Osteocyte (in vitro differentiated cells): ENCODE data around the gene RASA1. TPM values are rescaled to one million over a fixed set of nuclear protein-coding genes. Genes with fewer than 3 reads are reported as not detected.

Source experiments
- DNase-seq: peaks from one replicate; pipeline ENCODE4 v3.0.0; 2021; ENCODE audit warnings: mixed read lengths; ENCODE audit not compliant: unreplicated experiment; ENCODE audit errors: extremely low spot score
- H3K27ac Mint-ChIP-seq: one replicate; pipeline ENCODE4 v1.8.0; 2021; ENCODE audit warnings: mild to moderate bottlenecking, mixed read lengths; ENCODE audit not compliant: unreplicated experiment
- H3K27me3 Mint-ChIP-seq: one replicate; pipeline ENCODE4 v1.8.0; 2021; ENCODE audit warnings: mixed read lengths; ENCODE audit not compliant: unreplicated experiment
- H3K36me3 Mint-ChIP-seq: one replicate; pipeline ENCODE4 v1.8.0; 2021; ENCODE audit warnings: mixed read lengths; ENCODE audit not compliant: unreplicated experiment
- H3K4me1 Mint-ChIP-seq: one replicate; pipeline ENCODE4 v1.8.0; 2021; ENCODE audit warnings: mixed read lengths; ENCODE audit not compliant: unreplicated experiment
- H3K4me3 Mint-ChIP-seq: one replicate; pipeline ENCODE4 v1.8.0; 2021; ENCODE audit warnings: mild to moderate bottlenecking, moderate library complexity, mixed read lengths; ENCODE audit not compliant: unreplicated experiment
- H3K9me3 Mint-ChIP-seq: one replicate; pipeline ENCODE4 v1.8.0; 2021; ENCODE audit warnings: mixed read lengths; ENCODE audit not compliant: unreplicated experiment
- total RNA-seq: library from RNA; stranded (reverse); gene quantifications from 2 replicates; pipeline ENCODE4 v1.2.1, GENCODE V29; 2021
- TF ChIP-seq, protein P1 (sequence below): fragments of 200-600 bp; sonication (generic); IDR thresholded peaks from 2 replicates; pipeline ENCODE4 v1.5.0; 2021; ENCODE audit warnings: antibody characterized with exemption, mild to moderate bottlenecking, moderate library complexity

Gene RASA1
- total RNA-seq, 1 donor from 2014 or later, result 32.1 TPM

GRCh38 chr5:87252283-87252605, 15.4 kb upstream of the RASA1 start:
- Mint-ChIP-seq H3K27me3 (peaks cover 33% of the 10 kb centered on the region), H3K9me3 (no peaks in the 10 kb centered on the region), H3K4me3 (no peak overlapping the region), H3K4me1 (no peaks in the 10 kb centered on the region), H3K27ac (no peak overlapping the region), H3K36me3 (no peaks in the 10 kb centered on the region)
- no peak for DNase-seq
- TF ChIP-seq, protein P1, sequence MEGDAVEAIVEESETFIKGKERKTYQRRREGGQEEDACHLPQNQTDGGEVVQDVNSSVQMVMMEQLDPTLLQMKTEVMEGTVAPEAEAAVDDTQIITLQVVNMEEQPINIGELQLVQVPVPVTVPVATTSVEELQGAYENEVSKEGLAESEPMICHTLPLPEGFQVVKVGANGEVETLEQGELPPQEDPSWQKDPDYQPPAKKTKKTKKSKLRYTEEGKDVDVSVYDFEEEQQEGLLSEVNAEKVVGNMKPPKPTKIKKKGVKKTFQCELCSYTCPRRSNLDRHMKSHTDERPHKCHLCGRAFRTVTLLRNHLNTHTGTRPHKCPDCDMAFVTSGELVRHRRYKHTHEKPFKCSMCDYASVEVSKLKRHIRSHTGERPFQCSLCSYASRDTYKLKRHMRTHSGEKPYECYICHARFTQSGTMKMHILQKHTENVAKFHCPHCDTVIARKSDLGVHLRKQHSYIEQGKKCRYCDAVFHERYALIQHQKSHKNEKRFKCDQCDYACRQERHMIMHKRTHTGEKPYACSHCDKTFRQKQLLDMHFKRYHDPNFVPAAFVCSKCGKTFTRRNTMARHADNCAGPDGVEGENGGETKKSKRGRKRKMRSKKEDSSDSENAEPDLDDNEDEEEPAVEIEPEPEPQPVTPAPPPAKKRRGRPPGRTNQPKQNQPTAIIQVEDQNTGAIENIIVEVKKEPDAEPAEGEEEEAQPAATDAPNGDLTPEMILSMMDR, result no peak

DNA sequence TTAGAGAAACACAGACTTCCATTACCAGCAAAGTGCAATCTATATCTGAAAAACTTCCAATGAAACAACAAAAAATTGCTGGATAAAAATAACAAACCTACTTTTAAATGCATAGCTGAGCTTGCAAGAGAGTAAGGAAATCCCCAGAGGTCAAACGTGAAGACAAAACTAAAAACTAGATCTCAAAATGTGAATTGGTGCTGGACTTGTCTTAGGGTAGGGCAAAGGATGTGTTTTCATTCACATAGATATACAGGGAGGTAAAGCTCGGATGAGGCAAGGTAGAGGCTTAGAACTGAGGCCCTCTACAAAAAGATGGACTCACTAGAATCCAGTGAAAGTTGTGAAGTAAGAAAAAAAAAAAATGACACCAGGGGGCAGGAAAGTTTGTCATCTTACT, 13.6 kb upstream of the RASA1 start:
- H3K9me3 Mint-ChIP-seq, result no peaks in the 10 kb centered on the region
- DNase-seq, result no peak
- no peaks in the 10 kb centered on the region for H3K4me1 Mint-ChIP-seq
- no peak overlapping the region for H3K4me3 Mint-ChIP-seq
- TF ChIP-seq, protein P1, result no peak
- H3K36me3 Mint-ChIP-seq, result no peaks in the 10 kb centered on the region
- H3K27ac Mint-ChIP-seq, result no peak overlapping the region
- peaks cover 29% of the 10 kb centered on the region for H3K27me3 Mint-ChIP-seq

DNA sequence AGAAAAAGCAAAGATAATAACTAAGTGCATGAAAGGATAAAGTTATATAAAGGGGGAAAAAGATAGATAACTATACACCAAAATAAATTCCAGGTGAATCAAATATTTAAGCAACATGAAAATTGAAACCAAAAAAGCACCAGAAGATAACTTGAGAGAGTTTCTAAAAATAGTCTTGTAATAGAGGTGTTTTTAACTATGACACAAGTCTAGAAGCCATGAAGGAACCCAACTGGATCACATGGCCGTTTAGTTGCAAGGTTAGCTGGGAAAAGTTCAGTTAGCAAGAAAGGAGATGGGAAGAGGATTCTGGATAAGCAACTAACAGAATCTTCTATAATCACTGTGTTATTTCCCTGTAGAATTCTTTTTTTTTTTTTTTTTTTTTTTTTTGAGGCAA, 9.2 kb upstream of the RASA1 start:
- Mint-ChIP-seq H3K4me1 (no peaks in the 10 kb centered on the region), H3K4me3 (no peak overlapping the region), H3K9me3 (no peaks in the 10 kb centered on the region), H3K27ac (no peak overlapping the region), H3K36me3 (no peaks in the 10 kb centered on the region), H3K27me3 (peaks cover 40% of the 10 kb centered on the region)
- TF ChIP-seq, protein P1, result no peak
- no peak for DNase-seq

GRCh38 chr5:87260604-87261192, 7.0 kb upstream of the RASA1 start:
- Mint-ChIP-seq H3K36me3 (no peaks in the 10 kb centered on the region), H3K9me3 (no peaks in the 10 kb centered on the region), H3K4me3 (no peak overlapping the region), H3K27ac (no peak overlapping the region), H3K27me3 (peaks cover 40% of the 10 kb centered on the region), H3K4me1 (no peaks in the 10 kb centered on the region)
- TF ChIP-seq, protein P1, result no peak
- no peak for DNase-seq

DNA sequence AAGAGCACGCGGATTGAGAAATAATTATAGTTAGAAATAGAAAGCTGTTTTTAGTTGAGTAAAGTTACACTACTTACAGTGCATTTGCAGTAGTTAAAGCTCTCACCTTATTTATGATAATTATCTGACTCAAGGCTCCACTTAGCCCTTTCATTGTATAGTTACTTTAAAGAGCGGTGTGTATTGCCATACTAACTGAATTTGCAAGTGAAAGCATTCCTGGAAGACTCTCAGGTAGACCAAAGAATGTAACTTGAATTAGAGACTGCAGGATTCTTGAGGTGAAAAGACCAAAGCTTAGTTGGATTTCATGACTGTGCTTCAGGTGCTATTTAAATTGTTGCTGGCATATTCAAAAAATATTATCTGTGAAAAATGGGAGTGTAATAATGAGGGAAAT, 4.2 kb upstream of the RASA1 start:
- peaks cover 6% of the 10 kb centered on the region for H3K4me1 Mint-ChIP-seq
- TF ChIP-seq, protein P1, result no peak
- H3K36me3 Mint-ChIP-seq, result no peaks in the 10 kb centered on the region
- H3K27me3 Mint-ChIP-seq, result peaks cover 30% of the 10 kb centered on the region
- no peaks in the 10 kb centered on the region for H3K9me3 Mint-ChIP-seq
- no peak overlapping the region for H3K27ac Mint-ChIP-seq
- no peak for DNase-seq
- no peak overlapping the region for H3K4me3 Mint-ChIP-seq
